Osteocyte (in vitro differentiated cells): ENCODE measurements around the gene CCDC91. TPM values are rescaled to one million over a fixed set of nuclear protein-coding genes. Genes with fewer than 3 reads are reported as not detected.

ENCODE experiments used
- DNase-seq: peaks from one replicate; pipeline ENCODE4 v3.0.0; 2021; ENCODE audit warnings: mixed read lengths; ENCODE audit not compliant: unreplicated experiment; ENCODE audit errors: extremely low spot score
- H3K27ac Mint-ChIP-seq: one replicate; pipeline ENCODE4 v1.8.0; 2021; ENCODE audit warnings: mild to moderate bottlenecking, mixed read lengths; ENCODE audit not compliant: unreplicated experiment
- H3K27me3 Mint-ChIP-seq: one replicate; pipeline ENCODE4 v1.8.0; 2021; ENCODE audit warnings: mixed read lengths; ENCODE audit not compliant: unreplicated experiment
- H3K36me3 Mint-ChIP-seq: one replicate; pipeline ENCODE4 v1.8.0; 2021; ENCODE audit warnings: mixed read lengths; ENCODE audit not compliant: unreplicated experiment
- H3K4me1 Mint-ChIP-seq: one replicate; pipeline ENCODE4 v1.8.0; 2021; ENCODE audit warnings: mixed read lengths; ENCODE audit not compliant: unreplicated experiment
- H3K4me3 Mint-ChIP-seq: one replicate; pipeline ENCODE4 v1.8.0; 2021; ENCODE audit warnings: mild to moderate bottlenecking, moderate library complexity, mixed read lengths; ENCODE audit not compliant: unreplicated experiment
- H3K9me3 Mint-ChIP-seq: one replicate; pipeline ENCODE4 v1.8.0; 2021; ENCODE audit warnings: mixed read lengths; ENCODE audit not compliant: unreplicated experiment
- total RNA-seq: library from RNA; stranded (reverse); gene quantifications from 2 replicates; pipeline ENCODE4 v1.2.1, GENCODE V29; 2021
- TF ChIP-seq, protein P1 (sequence below): fragments of 200-600 bp; sonication (generic); IDR thresholded peaks from 2 replicates; pipeline ENCODE4 v1.5.0; 2021; ENCODE audit warnings: antibody characterized with exemption, mild to moderate bottlenecking, moderate library complexity

CCDC91 gene
- total RNA-seq, 1 donor from 2014 or later = 17.5 TPM

DNA sequence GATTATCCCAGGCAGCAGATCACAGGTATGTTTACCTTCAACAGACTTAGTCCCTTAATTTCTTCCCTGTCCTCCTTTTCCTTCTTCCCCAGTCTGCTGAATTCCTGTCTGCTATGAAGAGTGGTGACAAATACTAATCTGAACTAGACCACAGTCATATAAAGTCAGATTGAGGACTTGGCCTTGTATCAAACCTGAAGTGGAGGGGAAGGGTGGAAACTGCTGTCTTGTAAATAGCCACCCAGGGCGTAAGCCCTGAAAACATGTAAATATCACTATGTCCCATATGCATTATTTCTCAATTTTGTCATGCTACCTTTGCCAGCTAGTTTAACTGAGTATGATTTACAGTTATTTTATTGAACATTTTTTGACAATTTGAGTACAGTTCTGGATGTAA lies 368.0 kb downstream of the CCDC91 start:
- Mint-ChIP-seq H3K36me3 (peaks cover 4% of the 10 kb centered on the region), H3K4me3 (no peak overlapping the region), H3K27me3 (no peaks in the 10 kb centered on the region), H3K9me3 (no peaks in the 10 kb centered on the region), H3K4me1 (no peaks in the 10 kb centered on the region), H3K27ac (no peak overlapping the region)
- no peak for DNase-seq
- TF ChIP-seq, protein P1, sequence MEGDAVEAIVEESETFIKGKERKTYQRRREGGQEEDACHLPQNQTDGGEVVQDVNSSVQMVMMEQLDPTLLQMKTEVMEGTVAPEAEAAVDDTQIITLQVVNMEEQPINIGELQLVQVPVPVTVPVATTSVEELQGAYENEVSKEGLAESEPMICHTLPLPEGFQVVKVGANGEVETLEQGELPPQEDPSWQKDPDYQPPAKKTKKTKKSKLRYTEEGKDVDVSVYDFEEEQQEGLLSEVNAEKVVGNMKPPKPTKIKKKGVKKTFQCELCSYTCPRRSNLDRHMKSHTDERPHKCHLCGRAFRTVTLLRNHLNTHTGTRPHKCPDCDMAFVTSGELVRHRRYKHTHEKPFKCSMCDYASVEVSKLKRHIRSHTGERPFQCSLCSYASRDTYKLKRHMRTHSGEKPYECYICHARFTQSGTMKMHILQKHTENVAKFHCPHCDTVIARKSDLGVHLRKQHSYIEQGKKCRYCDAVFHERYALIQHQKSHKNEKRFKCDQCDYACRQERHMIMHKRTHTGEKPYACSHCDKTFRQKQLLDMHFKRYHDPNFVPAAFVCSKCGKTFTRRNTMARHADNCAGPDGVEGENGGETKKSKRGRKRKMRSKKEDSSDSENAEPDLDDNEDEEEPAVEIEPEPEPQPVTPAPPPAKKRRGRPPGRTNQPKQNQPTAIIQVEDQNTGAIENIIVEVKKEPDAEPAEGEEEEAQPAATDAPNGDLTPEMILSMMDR = no peak

DNA sequence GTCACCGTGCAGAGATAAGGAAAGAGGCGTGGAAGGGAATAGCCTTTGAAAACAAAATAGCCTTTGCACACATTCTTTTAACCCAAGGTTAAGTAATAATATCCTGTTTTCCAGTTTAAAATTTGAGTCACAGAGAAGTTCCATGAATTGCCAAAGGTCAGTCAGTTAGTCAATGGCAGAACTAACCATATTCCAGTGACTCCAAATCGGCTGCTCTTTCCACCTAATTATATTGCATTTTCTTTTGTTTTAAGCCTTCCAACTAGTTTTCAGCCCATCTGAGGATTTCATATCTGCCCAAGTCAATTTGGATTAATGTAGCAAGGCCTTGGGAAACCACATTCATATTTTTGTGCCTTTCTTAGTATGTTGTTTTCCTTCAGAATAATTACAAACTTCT lies 373.0 kb downstream of the CCDC91 start:
- Mint-ChIP-seq H3K27me3 (no peaks in the 10 kb centered on the region), H3K36me3 (peaks cover 3% of the 10 kb centered on the region), H3K4me1 (peaks cover 10% of the 10 kb centered on the region), H3K9me3 (peaks cover 3% of the 10 kb centered on the region), H3K27ac (no peak overlapping the region), H3K4me3 (no peak overlapping the region)
- no peak for DNase-seq
- TF ChIP-seq, protein P1 = no peak

DNA sequence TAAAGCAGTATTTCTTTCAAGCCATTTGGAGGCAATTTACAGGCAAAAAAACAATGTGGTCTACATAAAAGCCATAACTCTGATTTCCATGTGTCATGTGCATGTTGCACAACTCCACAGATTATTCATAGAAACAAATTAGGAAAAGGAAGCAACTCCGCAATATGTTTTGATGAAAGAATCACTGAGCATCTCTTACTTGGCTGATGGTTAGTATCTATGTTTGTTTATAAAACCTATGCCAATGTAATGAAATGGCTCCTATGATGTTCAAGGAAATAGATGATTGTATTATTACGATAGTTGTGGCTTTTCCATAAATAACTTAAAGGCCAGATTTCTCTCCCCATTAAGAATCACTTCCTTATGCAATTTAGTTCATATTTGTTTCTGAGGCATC lies 373.7 kb downstream of the CCDC91 start:
- Mint-ChIP-seq H3K27me3 (no peaks in the 10 kb centered on the region), H3K27ac (no peak overlapping the region), H3K4me1 (peaks cover 15% of the 10 kb centered on the region), H3K4me3 (no peak overlapping the region), H3K36me3 (peaks cover 3% of the 10 kb centered on the region), H3K9me3 (peaks cover 3% of the 10 kb centered on the region)
- TF ChIP-seq, protein P1 = no peak
- DNase-seq = no peak

DNA sequence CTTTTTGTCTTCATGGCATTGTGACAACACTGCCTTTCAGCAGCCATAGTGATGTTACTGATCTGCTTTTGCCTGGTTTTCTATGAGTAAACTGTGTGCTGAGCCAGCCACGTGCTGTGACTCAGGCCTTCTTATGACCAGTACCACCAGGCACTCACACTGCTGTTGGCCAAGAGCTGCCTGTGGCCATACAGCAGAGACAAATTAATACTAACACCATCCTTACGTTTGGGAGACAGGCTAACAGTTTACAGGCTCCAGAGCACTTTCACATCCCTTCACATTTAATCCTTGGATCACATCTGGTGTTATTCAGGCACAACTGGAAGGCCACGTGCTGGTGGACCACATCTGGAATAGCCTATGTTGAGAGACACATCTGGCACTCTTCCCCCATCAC lies 377.9 kb downstream of the CCDC91 start:
- TF ChIP-seq, protein P1 = no peak
- peaks cover 3% of the 10 kb centered on the region for H3K9me3 Mint-ChIP-seq
- H3K36me3 Mint-ChIP-seq = peaks cover 3% of the 10 kb centered on the region
- H3K27me3 Mint-ChIP-seq = no peaks in the 10 kb centered on the region
- H3K4me1 Mint-ChIP-seq = peaks cover 27% of the 10 kb centered on the region
- H3K27ac Mint-ChIP-seq = no peak overlapping the region
- DNase-seq = no peak
- no peak overlapping the region for H3K4me3 Mint-ChIP-seq

DNA sequence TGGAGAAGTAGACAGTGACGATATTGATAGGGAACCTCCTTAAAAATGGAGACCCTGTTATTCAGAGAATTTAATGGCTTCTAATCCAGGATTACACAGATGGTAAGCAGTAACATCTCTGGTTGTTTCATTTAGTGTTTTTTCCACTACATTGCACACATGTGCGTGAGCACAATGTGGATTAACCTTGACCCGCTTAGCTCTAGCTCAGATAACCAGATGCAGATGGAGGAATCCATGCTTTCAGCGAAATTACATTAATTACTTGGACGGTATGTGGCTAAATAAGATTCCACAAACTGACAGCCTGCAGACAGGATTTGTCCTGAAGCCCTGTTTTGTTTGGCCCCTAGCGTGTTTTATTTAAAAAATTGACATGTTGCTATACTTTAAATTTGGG lies 378.4 kb downstream of the CCDC91 start:
- Mint-ChIP-seq H3K4me3 (no peak overlapping the region), H3K4me1 (peaks cover 27% of the 10 kb centered on the region), H3K36me3 (peaks cover 3% of the 10 kb centered on the region), H3K9me3 (peaks cover 3% of the 10 kb centered on the region), H3K27me3 (no peaks in the 10 kb centered on the region), H3K27ac (no peak overlapping the region)
- TF ChIP-seq, protein P1 = no peak
- no peak for DNase-seq
